ENCODE results near the gene GRM5. TPM values are rescaled to one million over a fixed set of nuclear protein-coding genes. Genes with fewer than 3 reads are reported as not detected.
"Not testable (repeated sequence)": the region's sequence is repeated elsewhere in the genome, so short reads cannot be mapped to it uniquely, and the experiment has no call there.

The GRM5 gene
- total RNA-seq, 1 donor from 2014 or later, result not detected

GRCh38 chr11:88909500-88909899, 156.3 kb downstream of the GRM5 start:
- Histone ChIP-seq H3K36me3 (ENCODE audit: control insufficient read depth in 3 of 3, insufficient read depth in 3 of 3, low read length in 3 of 3) (no peaks in the 10 kb centered on the region), H3K9ac (ENCODE audit: low read depth in 1 of 3, low read length in 3 of 3) (no peak overlapping the region), H3K27ac (ENCODE audit: low read depth, low read length) (no peak overlapping the region), H3K27me3 (ENCODE audit: control insufficient read depth in 3 of 3, insufficient read depth in 3 of 3, low read length in 3 of 3) (no peaks in the 10 kb centered on the region), H3K4me3 (ENCODE audit: low read length in 3 of 3) (no peak overlapping the region), H3K9me3 (ENCODE audit: control insufficient read depth in 3 of 3, low read length in 3 of 3) (no peaks in the 10 kb centered on the region), H3K4me1 (ENCODE audit: control insufficient read depth in 3 of 3, insufficient read depth in 3 of 3, low read length in 3 of 3) (no peaks in the 10 kb centered on the region)

GRCh38 chr11:88901436-88901835, 164.3 kb downstream of the GRM5 start:
- H3K9ac ChIP-seq (ENCODE audit: low read depth in 1 of 3, low read length in 3 of 3); H3K4me3 ChIP-seq (ENCODE audit: low read length in 3 of 3); H3K9me3 ChIP-seq (ENCODE audit: control insufficient read depth in 3 of 3, low read length in 3 of 3); H3K36me3 ChIP-seq (ENCODE audit: control insufficient read depth in 3 of 3, insufficient read depth in 3 of 3, low read length in 3 of 3); H3K4me1 ChIP-seq (ENCODE audit: control insufficient read depth in 3 of 3, insufficient read depth in 3 of 3, low read length in 3 of 3); H3K27ac ChIP-seq (ENCODE audit: low read depth, low read length); H3K27me3 ChIP-seq (ENCODE audit: control insufficient read depth in 3 of 3, insufficient read depth in 3 of 3, low read length in 3 of 3): not testable (repeated sequence)

- H3K9me3 ChIP-seq (ENCODE audit: control insufficient read depth in 3 of 3, low read length in 3 of 3); H3K4me1 ChIP-seq (ENCODE audit: control insufficient read depth in 3 of 3, insufficient read depth in 3 of 3, low read length in 3 of 3); H3K27ac ChIP-seq (ENCODE audit: low read depth, low read length); H3K4me3 ChIP-seq (ENCODE audit: low read length in 3 of 3); H3K36me3 ChIP-seq (ENCODE audit: control insufficient read depth in 3 of 3, insufficient read depth in 3 of 3, low read length in 3 of 3); H3K27me3 ChIP-seq (ENCODE audit: control insufficient read depth in 3 of 3, insufficient read depth in 3 of 3, low read length in 3 of 3); H3K9ac ChIP-seq (ENCODE audit: low read depth in 1 of 3, low read length in 3 of 3): not testable (repeated sequence)
These were observed 176.9 kb downstream of the GRM5 start for GRCh38 chr11:88888855-88889254.

- H3K4me1 ChIP-seq (ENCODE audit: control insufficient read depth in 3 of 3, insufficient read depth in 3 of 3, low read length in 3 of 3), result no peaks in the 10 kb centered on the region
- H3K27me3 ChIP-seq (ENCODE audit: control insufficient read depth in 3 of 3, insufficient read depth in 3 of 3, low read length in 3 of 3), result no peaks in the 10 kb centered on the region
- H3K4me3 ChIP-seq (ENCODE audit: low read length in 3 of 3), result peak overlapping the region in 1 of 3 donors; percentile 2
- H3K9ac ChIP-seq (ENCODE audit: low read depth in 1 of 3, low read length in 3 of 3), result no peak overlapping the region
- H3K9me3 ChIP-seq (ENCODE audit: control insufficient read depth in 3 of 3, low read length in 3 of 3), result no peaks in the 10 kb centered on the region
- H3K27ac ChIP-seq (ENCODE audit: low read depth, low read length), result no peak overlapping the region
- no peaks in the 10 kb centered on the region for H3K36me3 ChIP-seq (ENCODE audit: control insufficient read depth in 3 of 3, insufficient read depth in 3 of 3, low read length in 3 of 3)
These were observed 179.0 kb downstream of the GRM5 start for GRCh38 chr11:88886796-88887195.

- H3K27me3 ChIP-seq (ENCODE audit: control insufficient read depth in 3 of 3, insufficient read depth in 3 of 3, low read length in 3 of 3); H3K27ac ChIP-seq (ENCODE audit: low read depth, low read length); H3K4me1 ChIP-seq (ENCODE audit: control insufficient read depth in 3 of 3, insufficient read depth in 3 of 3, low read length in 3 of 3); H3K9me3 ChIP-seq (ENCODE audit: control insufficient read depth in 3 of 3, low read length in 3 of 3); H3K9ac ChIP-seq (ENCODE audit: low read depth in 1 of 3, low read length in 3 of 3); H3K36me3 ChIP-seq (ENCODE audit: control insufficient read depth in 3 of 3, insufficient read depth in 3 of 3, low read length in 3 of 3); H3K4me3 ChIP-seq (ENCODE audit: low read length in 3 of 3): not testable (repeated sequence)
These were observed 183.0 kb downstream of the GRM5 start for GRCh38 chr11:88882800-88883199.

- H3K9me3 ChIP-seq (ENCODE audit: control insufficient read depth in 3 of 3, low read length in 3 of 3), result no peaks in the 10 kb centered on the region
- H3K9ac ChIP-seq (ENCODE audit: low read depth in 1 of 3, low read length in 3 of 3), result no peak overlapping the region
- no peaks in the 10 kb centered on the region for H3K36me3 ChIP-seq (ENCODE audit: control insufficient read depth in 3 of 3, insufficient read depth in 3 of 3, low read length in 3 of 3)
- no peaks in the 10 kb centered on the region for H3K4me1 ChIP-seq (ENCODE audit: control insufficient read depth in 3 of 3, insufficient read depth in 3 of 3, low read length in 3 of 3)
- no peak overlapping the region for H3K27ac ChIP-seq (ENCODE audit: low read depth, low read length)
- no peak overlapping the region for H3K4me3 ChIP-seq (ENCODE audit: low read length in 3 of 3)
- no peaks in the 10 kb centered on the region for H3K27me3 ChIP-seq (ENCODE audit: control insufficient read depth in 3 of 3, insufficient read depth in 3 of 3, low read length in 3 of 3)
These were observed 204.2 kb downstream of the GRM5 start for GRCh38 chr11:88861618-88862017.

GRCh38 chr11:88860431-88860830, 205.4 kb downstream of the GRM5 start:
- H3K27me3 ChIP-seq (ENCODE audit: control insufficient read depth in 3 of 3, insufficient read depth in 3 of 3, low read length in 3 of 3); H3K9ac ChIP-seq (ENCODE audit: low read depth in 1 of 3, low read length in 3 of 3); H3K36me3 ChIP-seq (ENCODE audit: control insufficient read depth in 3 of 3, insufficient read depth in 3 of 3, low read length in 3 of 3); H3K9me3 ChIP-seq (ENCODE audit: control insufficient read depth in 3 of 3, low read length in 3 of 3); H3K4me3 ChIP-seq (ENCODE audit: low read length in 3 of 3); H3K4me1 ChIP-seq (ENCODE audit: control insufficient read depth in 3 of 3, insufficient read depth in 3 of 3, low read length in 3 of 3); H3K27ac ChIP-seq (ENCODE audit: low read depth, low read length): not testable (repeated sequence)

- not testable (repeated sequence) for H3K9me3 ChIP-seq (ENCODE audit: control insufficient read depth in 3 of 3, low read length in 3 of 3); H3K9ac ChIP-seq (ENCODE audit: low read depth in 1 of 3, low read length in 3 of 3); H3K27me3 ChIP-seq (ENCODE audit: control insufficient read depth in 3 of 3, insufficient read depth in 3 of 3, low read length in 3 of 3); H3K4me3 ChIP-seq (ENCODE audit: low read length in 3 of 3); H3K27ac ChIP-seq (ENCODE audit: low read depth, low read length); H3K4me1 ChIP-seq (ENCODE audit: control insufficient read depth in 3 of 3, insufficient read depth in 3 of 3, low read length in 3 of 3); H3K36me3 ChIP-seq (ENCODE audit: control insufficient read depth in 3 of 3, insufficient read depth in 3 of 3, low read length in 3 of 3)
These were observed 211.8 kb downstream of the GRM5 start for GRCh38 chr11:88853963-88854362.

GRCh38 chr11:88851547-88851946, 214.2 kb downstream of the GRM5 start:
- H3K36me3 ChIP-seq (ENCODE audit: control insufficient read depth in 3 of 3, insufficient read depth in 3 of 3, low read length in 3 of 3); H3K9ac ChIP-seq (ENCODE audit: low read depth in 1 of 3, low read length in 3 of 3); H3K27ac ChIP-seq (ENCODE audit: low read depth, low read length); H3K9me3 ChIP-seq (ENCODE audit: control insufficient read depth in 3 of 3, low read length in 3 of 3); H3K4me1 ChIP-seq (ENCODE audit: control insufficient read depth in 3 of 3, insufficient read depth in 3 of 3, low read length in 3 of 3); H3K27me3 ChIP-seq (ENCODE audit: control insufficient read depth in 3 of 3, insufficient read depth in 3 of 3, low read length in 3 of 3); H3K4me3 ChIP-seq (ENCODE audit: low read length in 3 of 3): not testable (repeated sequence)

GRCh38 chr11:88849773-88850172, 216.0 kb downstream of the GRM5 start:
- not testable (repeated sequence) for H3K27ac ChIP-seq (ENCODE audit: low read depth, low read length); H3K4me1 ChIP-seq (ENCODE audit: control insufficient read depth in 3 of 3, insufficient read depth in 3 of 3, low read length in 3 of 3); H3K36me3 ChIP-seq (ENCODE audit: control insufficient read depth in 3 of 3, insufficient read depth in 3 of 3, low read length in 3 of 3)

GRCh38 chr11:88849368-88849767, 216.4 kb downstream of the GRM5 start:
- H3K27ac ChIP-seq (ENCODE audit: low read depth, low read length), result no peak overlapping the region

More at GRCh38 chr11:88849773-88850172, 216.0 kb downstream of the GRM5 start:
- H3K27me3 ChIP-seq (ENCODE audit: control insufficient read depth in 3 of 3, insufficient read depth in 3 of 3, low read length in 3 of 3); H3K9ac ChIP-seq (ENCODE audit: low read depth in 1 of 3, low read length in 3 of 3); H3K9me3 ChIP-seq (ENCODE audit: control insufficient read depth in 3 of 3, low read length in 3 of 3); H3K4me3 ChIP-seq (ENCODE audit: low read length in 3 of 3): not testable (repeated sequence)

More at GRCh38 chr11:88849368-88849767, 216.4 kb downstream of the GRM5 start:
- Histone ChIP-seq H3K9me3 (ENCODE audit: control insufficient read depth in 3 of 3, low read length in 3 of 3) (no peaks in the 10 kb centered on the region), H3K4me1 (ENCODE audit: control insufficient read depth in 3 of 3, insufficient read depth in 3 of 3, low read length in 3 of 3) (no peaks in the 10 kb centered on the region), H3K9ac (ENCODE audit: low read depth in 1 of 3, low read length in 3 of 3) (no peak overlapping the region), H3K36me3 (ENCODE audit: control insufficient read depth in 3 of 3, insufficient read depth in 3 of 3, low read length in 3 of 3) (no peaks in the 10 kb centered on the region), H3K27me3 (ENCODE audit: control insufficient read depth in 3 of 3, insufficient read depth in 3 of 3, low read length in 3 of 3) (no peaks in the 10 kb centered on the region), H3K4me3 (ENCODE audit: low read length in 3 of 3) (no peak overlapping the region)
